Measurements from ENCODE around the gene TSR1.

TSR1 gene

DNA sequence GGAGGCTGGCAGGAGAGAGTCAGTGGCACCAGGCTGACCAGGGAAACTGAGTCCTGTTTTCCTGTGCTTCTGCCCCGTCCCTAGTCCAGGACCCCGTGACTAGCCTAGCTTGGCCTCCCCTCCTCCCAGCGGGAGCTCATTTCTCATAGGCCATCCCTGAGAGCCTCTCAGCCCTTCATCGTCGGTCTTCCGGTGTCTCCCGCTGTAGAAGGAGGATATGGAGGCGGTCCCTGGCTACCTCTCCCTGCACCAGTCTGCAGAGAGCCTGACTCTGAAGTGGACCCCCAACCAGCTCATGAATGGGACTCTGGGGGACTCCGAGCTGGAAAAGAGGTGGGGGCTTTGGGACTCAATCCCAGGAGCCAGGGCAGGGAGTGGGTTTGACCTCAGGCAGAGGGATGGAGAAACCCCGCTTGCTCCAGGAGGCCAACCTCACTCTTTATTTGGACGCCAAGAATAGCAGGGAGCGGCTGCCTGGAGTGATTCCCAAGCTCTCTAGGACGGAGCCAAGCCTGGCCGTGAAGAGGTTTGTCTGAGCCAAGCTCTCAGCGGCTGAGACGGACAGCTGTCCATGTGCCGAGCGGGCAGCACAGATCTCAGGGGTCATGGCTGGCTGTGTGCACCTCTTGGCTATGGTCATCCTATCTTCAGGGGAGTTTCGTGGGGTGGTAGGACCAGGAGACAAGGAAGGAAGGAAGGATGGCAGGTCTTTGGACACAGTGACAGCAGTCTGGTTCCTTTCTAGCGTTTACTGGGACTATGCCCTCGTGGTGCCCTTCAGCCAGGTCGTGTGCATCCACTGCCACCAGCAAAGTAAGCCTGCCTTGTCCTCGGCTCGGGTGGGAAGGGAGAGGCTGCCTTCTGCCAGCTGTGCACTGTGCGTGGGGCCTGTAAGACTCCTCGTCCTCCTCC, 27.9 kb upstream of the TSR1 start:
- in situ Hi-C loops (cut with MboI; ENCODE audit: low pct_unique_long_range_greater_than_20kb, low sequenced_read_pairs, unreplicated experiment) = no loop called here
- DNase-seq (ENCODE audit: low spot score) = no peak
- TF ChIP-seq, protein P1, sequence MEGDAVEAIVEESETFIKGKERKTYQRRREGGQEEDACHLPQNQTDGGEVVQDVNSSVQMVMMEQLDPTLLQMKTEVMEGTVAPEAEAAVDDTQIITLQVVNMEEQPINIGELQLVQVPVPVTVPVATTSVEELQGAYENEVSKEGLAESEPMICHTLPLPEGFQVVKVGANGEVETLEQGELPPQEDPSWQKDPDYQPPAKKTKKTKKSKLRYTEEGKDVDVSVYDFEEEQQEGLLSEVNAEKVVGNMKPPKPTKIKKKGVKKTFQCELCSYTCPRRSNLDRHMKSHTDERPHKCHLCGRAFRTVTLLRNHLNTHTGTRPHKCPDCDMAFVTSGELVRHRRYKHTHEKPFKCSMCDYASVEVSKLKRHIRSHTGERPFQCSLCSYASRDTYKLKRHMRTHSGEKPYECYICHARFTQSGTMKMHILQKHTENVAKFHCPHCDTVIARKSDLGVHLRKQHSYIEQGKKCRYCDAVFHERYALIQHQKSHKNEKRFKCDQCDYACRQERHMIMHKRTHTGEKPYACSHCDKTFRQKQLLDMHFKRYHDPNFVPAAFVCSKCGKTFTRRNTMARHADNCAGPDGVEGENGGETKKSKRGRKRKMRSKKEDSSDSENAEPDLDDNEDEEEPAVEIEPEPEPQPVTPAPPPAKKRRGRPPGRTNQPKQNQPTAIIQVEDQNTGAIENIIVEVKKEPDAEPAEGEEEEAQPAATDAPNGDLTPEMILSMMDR (IDR thresholded peaks at IDR 0.05; ENCODE audit: extremely low read depth, insufficient read depth, missing control alignments) = no peak

DNA sequence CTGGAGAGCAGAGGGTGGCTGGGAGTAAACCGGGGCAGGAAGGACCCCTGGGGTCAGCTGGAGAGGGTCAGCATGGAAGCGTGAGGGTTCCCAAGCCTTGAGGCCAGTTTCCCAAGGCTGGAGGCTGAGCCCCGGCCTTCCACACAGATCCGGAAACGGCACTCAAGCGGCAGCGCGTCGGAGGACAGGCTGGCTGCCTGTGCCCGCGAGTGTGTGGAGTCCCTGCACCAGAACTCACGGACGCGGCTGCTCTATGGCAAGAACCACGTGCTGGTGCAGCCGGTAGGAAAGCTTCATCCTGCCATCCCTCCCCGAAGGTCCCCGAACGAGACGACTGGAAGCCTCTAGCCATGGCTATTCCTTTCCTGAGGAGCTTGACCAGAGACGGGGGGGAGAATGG, 27.1 kb upstream of the TSR1 start:
- in situ Hi-C loops (cut with MboI; ENCODE audit: low pct_unique_long_range_greater_than_20kb, low sequenced_read_pairs, unreplicated experiment) = no loop called here
- no peak for DNase-seq (ENCODE audit: low spot score)
- TF ChIP-seq, protein P1 (IDR thresholded peaks at IDR 0.05; ENCODE audit: extremely low read depth, insufficient read depth, missing control alignments) = no peak

DNA sequence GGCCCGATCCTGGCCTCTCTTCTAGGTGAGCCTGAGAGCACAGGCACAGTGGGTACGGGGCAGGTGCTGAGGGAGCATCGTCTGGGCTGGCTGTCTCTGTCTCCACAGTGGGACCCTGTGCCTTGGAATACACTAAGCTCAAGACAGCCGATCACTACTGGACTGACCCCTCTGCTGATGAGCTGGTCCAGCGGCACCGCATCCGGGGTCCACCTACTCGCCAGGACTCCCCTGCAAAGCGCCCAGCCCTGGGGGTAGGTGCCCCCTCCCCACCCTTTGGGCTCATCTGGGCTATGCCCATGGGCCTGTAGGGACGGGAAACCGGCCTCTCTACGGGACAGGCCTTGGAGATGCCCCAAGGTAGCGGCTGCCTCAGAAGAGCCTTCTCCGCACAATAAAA, 26.6 kb upstream of the TSR1 start:
- TF ChIP-seq, protein P1 (IDR thresholded peaks at IDR 0.05; ENCODE audit: extremely low read depth, insufficient read depth, missing control alignments) = no peak
- in situ Hi-C loops (cut with MboI; ENCODE audit: low pct_unique_long_range_greater_than_20kb, low sequenced_read_pairs, unreplicated experiment) = no loop called here
- no peak for DNase-seq (ENCODE audit: low spot score)

DNA sequence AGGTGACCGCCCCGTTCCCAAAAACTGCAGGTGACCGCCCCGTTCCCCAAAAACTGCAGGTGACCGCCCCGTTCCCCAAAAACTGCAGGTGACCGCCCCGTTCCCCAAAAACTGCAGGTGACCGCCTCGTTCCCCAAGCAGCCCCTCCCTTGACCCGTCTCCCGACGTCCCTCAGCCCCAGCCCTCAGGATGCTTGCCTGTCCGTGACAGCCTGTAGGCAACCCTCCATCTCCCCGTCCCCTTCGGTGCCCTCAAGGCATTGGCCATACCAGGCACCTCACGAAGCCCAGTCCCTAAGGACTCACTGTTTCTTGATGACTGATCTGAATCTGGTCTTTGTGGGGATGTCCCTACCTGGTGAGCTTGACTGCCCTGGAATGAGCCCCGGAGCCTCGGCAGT, 26.2 kb upstream of the TSR1 start:
- no peak for DNase-seq (ENCODE audit: low spot score)
- TF ChIP-seq, protein P1 (IDR thresholded peaks at IDR 0.05; ENCODE audit: extremely low read depth, insufficient read depth, missing control alignments) = no peak
- in situ Hi-C loops (cut with MboI; ENCODE audit: low pct_unique_long_range_greater_than_20kb, low sequenced_read_pairs, unreplicated experiment) = no loop called here

DNA sequence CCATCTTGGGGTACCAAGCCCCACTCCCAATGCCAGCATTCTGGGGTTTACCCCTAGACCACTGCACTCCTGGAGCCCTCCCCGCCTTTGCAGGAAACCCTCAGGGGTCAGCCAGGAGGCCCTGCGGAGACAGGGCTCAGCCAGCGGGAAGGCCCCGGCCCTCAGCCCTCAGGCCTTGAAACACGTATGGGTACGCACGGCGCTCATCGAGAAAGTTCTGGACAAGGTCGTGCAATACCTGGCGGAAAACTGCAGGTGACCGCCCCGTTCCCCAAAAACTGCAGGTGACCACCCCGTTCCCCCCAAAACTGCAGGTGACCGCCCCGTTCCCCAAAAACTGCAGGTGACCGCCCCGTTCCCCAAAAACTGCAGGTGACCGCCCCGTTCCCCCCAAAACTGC, 25.8 kb upstream of the TSR1 start:
- TF ChIP-seq, protein P1 (IDR thresholded peaks at IDR 0.05; ENCODE audit: extremely low read depth, insufficient read depth, missing control alignments) = no peak
- in situ Hi-C loops (cut with MboI; ENCODE audit: low pct_unique_long_range_greater_than_20kb, low sequenced_read_pairs, unreplicated experiment) = no loop called here
- no peak for DNase-seq (ENCODE audit: low spot score)

DNA sequence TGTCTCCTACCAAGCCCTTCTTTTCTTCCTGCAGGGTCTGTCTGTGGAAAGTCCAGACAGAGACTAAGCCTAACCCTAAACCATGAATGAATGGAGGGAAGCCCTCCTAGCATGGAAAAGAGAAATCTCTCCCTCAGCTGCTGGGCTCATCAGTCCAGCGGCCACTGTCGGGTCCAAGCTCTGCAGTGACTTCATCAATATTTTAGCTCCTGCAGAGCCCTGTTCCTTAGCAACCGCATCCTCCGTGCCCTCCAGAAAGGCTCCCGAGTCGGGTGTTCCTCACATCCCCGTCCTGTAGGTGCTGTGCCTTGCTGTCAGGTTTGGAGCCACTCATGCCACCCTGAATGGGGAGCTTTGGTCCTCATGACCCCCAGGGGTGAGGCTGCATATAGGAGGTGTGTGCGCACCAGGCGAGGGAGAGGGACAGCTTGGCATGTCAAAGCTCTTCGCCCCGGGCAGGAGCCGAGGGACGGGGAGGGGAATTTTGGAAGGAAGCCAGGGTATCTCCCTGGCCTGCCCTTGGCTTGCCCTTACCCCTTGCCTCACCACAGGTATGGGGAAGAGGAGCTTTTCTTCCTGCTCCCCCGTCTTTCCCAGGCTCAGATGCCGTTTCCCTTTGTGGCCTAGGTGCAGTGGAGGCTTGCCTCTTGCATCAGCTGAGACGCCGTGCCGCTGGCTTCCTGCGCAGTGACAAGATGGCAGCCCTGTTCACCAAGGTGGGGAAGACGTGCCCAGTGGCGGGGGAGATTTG, 24.9 kb upstream of the TSR1 start:
- in situ Hi-C loops (cut with MboI; ENCODE audit: low pct_unique_long_range_greater_than_20kb, low sequenced_read_pairs, unreplicated experiment) = no loop called here
- no peak for DNase-seq (ENCODE audit: low spot score)
- TF ChIP-seq, protein P1 (IDR thresholded peaks at IDR 0.05; ENCODE audit: extremely low read depth, insufficient read depth, missing control alignments) = no peak
